HG03060 (cell line): ENCODE results near the gene B4GALT2.

Experiments used
- ATAC-seq: cut with Tn5 transposase; IDR thresholded peaks from one replicate; pipeline ENCODE4 v1.9.1; 2021; ENCODE audit warnings: low read depth, moderate number of reproducible peaks; ENCODE audit not compliant: unreplicated experiment

Gene B4GALT2

DNA sequence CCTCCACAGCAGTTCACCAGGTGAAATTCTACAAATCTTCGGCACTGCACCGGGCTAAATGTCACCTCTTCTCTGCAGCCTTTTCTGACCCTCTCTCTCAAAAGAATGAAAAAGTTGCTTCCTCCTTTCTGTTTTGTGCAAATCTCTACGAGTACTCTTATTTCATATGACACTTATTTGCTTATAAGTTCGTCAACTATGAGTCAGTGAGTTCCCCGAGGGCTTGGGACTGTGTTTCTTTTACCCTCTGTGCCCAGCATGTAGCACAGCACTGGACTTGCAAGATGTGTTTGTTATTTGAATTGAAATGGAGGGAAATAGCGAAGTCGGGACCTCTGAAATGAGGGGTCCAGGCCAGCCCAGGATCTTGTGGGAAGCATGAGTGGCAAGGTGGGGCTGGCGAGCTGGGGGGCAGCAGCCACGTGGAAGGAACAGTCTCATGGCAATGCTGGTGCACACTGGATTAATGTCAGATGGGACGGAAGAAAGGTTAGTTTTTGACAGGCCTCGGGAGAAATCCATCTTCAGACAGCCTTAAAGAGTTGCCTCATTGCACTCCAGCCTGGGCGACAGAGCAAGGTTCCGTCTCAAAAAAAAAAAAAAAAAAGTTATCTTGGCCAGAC is 46.0 kb downstream of the B4GALT2 start:
- ATAC-seq = no peak

DNA sequence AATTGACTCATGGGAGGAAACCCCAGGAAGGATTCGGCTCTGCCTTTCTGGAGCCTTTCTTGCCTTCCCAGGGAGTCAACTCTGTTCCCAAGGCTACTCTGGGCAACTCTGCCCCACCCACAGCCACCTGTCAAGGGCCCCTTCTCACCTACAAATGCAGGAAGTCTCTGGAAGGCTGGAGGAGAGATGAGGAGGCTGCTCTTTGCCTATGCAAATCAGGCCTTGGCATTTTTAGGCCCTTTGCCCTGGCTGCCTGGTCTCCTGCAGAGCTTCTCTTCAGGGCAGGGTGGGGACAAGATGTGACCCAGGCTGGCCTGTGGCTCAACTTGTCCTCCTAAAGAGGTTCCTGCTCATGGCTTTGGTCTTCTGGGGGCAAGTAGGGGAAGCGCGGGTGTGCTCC is 46.8 kb downstream of the B4GALT2 start:
- no peak for ATAC-seq

DNA sequence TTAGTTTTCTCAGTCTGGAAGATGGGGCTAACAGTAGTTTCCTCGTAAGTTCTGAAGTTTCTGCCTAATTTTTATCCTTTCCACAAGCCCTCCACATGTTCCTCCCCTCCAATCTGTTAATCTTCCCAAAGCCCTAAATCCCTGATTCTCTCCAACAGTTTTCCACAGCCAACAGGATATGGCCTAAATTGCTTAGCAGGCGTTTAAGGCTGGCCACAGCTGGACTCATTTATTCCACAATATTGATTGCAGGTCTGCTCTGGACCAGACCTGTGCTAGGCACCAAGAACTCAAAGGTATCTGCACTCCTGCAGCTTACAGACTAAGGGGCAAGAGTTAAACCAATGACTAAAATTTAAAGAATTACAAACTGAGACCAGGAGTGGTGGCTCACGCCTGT is 48.3 kb downstream of the B4GALT2 start:
- ATAC-seq = no peak

DNA sequence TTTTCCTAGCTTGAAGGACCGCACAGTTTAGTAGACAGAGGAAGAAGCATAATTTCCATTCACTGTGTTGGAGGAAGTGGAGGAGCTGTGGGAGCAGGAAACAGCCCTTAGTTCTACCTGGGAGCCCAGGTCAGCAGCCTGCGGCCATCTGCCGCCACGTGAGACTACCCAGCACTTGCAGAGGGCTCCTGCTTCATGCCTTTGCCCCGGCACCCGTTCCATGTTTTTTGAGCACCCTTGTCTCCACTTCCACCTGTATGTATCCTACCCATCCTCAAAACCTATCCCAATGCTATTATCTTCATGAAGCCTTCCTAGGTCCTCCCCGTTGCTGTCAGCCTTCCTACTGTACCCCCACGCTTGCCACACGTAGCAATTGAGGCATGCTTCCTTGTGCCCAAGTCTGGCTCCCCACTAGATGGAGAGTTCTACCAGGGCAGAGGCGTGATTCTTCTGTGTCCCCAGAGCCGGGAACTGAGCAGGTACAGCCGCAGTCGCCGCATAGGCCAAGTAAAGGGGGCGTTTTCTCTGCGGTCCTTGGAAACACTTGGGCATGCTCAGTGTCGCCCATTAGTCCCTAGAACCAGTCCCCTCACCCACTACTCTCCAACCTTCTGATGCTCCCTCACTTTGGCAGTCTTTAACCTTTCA is 50.4 kb downstream of the B4GALT2 start:
- ATAC-seq = no peak

DNA sequence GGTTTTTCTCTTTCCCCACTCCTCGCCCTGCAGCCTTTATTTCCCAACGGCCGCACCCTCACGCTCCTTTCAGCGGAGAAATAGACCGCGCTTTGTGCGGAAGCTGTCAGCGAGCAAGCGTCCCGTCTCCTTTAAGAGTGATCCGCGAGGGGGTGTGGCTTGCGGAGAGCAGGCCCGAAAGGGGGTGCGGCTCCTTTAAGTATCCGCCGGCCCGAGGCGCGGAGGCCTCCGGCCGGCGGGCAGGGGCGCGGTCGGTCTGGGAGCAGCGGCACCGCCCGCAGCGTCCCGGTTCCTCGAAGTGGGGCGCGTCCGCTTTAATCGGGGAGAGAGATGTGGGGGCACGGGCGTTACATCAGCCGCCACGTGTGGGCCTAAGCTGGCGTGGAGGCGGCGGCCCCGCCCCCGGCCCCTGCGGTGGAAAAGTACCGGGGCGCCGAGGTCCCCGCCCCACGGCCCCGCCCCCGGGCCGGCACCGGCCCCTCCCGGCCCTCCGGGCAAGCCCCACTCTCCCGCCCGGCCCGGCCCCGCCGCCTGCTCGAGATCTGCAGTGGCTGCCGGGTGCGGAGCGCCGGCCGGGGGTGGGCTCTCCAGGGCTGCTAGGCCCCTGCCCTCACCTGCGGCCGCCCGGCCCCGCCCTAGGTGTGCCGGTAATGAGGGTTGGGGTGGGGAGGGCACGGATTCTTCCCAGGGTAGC is 51.0 kb downstream of the B4GALT2 start:
- peak; percentile 58 for ATAC-seq

DNA sequence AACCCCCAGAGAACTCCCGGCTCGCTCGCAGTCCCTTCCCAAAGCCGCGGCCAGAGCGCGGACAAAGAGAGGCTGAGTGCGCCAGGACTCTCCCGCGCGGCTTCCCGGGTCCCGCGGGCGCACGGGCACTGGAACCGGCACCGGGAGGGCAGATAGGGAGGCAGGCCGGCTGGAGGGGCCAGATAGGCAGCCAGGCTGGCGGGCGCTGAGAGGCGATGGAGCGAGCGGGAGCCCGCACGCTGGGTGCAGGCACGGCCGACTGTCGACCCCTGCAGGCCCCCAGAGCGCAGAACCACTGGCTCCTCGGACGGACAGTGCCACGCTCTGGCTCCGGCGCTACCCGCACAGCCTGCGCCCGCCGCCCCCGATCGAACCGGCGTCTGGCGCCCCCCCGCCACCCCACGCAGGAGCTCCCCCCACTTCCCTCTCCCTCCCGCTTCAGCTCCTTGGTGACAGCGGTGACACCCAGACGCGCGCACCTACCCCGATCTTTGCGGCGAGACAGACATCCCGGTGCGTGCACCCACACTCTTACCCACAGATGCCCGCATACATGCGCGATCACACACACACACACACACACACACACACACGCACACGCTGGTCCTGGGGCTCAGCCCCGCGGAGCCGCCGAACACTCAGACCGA is 51.7 kb downstream of the B4GALT2 start:
- ATAC-seq = peak; percentile 10

DNA sequence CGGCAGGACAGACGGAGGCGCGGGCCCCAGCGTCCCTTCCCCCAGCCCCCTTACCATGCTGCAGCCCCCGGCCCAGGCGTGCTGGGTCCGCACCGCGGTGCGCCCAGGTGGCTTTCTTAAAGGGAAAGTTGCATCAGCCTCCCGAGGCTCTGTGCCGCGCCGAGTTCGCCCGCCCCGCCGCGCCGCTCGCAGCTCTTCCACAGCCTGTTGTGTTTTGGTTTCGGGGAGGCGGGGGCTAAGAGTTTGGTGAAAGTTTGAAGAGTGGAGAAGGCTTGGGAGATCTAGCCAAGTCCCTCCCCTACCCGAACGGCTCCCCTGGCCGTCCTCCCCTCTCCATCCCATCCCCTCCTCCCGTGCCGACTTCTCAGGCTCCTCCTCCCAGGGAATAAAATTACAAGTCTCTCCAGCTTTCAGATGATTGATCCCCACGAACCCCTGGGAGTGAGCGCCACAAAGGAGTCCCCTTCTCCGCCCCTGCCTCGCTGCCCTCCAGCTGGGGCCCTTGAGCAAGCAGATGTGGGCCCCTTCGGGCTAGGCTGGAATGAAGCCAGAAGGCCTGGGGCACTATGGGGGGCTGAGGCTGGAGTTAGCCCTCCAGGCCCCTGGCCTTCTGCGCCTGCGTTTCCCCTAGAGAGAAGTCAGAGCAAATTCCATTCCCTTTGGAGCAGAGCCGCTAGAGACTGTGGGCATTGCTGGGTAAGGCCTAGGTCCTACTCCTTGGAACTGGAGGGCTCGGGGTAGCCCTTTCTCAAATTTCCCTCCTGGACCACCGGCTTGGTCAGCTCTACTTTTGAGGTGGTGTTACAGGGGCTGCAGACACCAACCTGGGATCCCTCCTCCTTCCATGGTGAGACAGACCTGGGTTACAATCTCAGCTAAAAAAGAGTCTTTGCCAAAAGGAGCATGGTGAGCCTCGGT is 52.5 kb downstream of the B4GALT2 start, which contains the start of gene SLC6A9:
Gene SLC6A9 (minus strand): TSS at position 211 of the 918 bp plus-strand sequence. CDS start 7,185 bp downstream, outside the sequence.
- no peak for ATAC-seq

DNA sequence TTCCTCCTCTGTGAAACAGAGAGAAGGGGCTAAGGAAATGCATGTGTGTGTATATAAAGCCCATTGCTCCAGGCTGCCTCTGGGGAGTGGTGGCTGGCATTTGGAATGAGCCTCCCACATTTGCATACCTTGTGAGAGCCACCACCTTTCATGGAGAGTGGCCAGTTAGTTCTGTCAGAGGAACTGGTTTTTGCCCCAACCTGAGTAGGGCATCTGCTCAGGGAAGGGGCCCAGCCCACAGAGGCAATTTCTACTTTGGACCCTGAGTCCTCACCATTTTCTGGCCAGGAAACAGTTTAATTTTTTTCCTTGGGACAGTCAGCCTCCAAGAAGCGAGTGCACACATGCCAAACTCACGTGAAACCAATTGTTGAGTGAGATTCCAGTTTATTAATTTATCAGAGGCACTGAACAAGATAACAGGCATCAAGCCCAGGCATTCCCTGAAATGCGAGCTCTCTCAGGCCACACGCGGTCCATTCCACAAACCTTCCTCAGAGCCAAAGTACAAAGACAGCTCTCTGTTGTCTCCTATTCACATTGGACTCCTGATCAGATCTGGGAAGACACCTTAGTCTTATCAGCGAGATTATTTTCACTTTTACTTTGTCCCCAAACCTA is 53.3 kb downstream of the B4GALT2 start:
- ATAC-seq = no peak

DNA sequence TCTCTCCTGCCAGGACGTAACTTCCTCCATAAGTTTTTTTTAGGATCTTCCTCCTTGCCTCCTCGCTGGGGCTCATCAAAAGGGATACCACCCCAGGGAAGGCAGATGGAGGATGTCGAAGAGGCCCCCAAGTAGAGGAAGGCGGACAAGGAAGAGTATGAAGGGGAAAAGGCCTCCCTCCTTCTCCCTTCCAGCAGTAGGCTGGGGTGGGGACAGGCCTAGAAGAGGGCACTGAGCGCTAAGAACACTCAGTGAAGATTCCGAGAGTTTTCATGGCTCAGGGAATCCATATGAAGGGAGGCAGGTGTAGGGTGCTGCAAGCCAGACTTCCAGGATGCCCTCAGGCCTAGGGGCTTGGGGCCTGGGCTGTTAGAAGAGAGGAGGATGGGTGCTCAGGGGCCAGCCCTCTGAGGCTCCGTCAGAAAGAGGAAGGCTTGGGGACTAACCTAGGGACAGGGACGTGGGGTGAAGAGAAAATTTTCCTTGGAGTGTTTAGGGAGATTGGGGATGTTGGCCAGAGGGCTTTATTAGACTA is 54.1 kb downstream of the B4GALT2 start:
- ATAC-seq = no peak

DNA sequence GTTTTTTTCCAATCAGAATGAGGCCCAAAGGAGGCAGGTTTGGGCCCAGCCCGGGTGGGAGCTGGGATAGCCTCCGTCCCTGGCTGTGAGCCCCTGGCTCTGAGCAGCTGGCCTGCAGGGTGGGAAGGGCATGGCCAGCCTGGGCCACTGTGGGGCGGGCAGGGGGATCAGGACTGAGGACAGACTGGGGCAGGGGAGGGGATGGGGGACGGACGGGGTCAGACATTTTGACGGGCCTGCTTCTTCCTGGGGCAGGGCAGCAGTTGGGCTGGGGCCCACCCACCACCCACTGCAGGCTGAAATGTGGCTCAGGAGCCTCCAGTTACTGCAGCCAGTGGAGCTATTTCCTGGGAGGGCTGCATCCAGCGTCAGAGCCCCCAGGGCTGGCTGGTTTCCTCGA is 54.7 kb downstream of the B4GALT2 start:
- ATAC-seq = no peak

DNA sequence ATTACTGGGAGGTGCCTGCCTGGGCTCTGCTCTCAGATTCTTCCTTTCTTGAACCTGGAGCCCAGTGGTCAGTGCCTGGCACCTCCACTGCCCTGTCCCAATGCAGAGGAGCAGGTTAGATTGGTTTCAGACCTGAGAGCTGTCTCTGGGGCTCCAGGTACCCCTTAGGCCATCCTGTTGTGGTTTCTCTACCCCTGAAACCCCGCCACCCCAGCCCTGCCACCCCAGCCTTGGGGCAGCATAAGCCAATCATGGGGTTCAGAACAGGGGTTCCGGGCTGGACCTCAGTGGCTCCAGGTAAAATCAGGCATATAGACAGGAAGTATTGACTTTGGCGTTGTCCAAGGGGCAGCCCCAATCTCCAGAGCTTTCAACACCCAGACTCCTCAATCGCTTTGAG is 55.4 kb downstream of the B4GALT2 start:
- ATAC-seq = no peak

DNA sequence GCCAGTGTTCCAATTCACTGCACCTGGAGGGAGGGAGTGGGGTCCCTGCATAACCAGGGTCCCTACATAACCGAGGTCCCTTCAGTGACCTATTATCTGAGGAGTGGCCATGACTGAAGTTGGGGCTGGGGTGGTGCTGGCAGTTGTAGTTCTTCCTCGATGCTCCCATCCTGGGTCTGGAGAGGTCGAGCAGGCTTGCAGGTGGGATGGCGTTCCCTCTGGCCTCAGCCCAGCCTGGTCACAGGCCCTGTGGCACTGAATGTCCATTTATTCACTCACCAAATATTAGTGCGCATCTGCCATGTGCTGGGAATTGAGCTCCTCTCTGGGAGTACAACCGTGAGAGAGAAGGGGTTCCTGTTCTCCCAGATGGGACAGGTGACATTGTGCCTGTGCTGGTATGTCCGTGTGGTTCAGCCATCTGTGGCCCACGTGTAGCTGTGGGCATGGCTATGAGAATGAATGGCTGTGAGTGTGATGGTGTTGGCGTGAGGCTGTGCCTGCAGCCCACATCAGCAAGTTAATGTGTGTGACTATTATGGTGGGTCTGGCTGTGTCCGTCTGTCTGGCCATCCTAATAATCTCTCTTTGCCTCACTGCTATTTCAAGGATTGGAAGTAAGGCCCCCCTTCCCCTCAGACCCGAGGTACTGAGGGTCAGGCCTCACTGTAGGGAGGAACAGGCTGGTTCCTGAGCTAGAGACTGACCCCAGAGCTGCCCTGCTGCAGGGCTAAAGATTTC is 56.1 kb downstream of the B4GALT2 start:
- ATAC-seq = no peak

DNA sequence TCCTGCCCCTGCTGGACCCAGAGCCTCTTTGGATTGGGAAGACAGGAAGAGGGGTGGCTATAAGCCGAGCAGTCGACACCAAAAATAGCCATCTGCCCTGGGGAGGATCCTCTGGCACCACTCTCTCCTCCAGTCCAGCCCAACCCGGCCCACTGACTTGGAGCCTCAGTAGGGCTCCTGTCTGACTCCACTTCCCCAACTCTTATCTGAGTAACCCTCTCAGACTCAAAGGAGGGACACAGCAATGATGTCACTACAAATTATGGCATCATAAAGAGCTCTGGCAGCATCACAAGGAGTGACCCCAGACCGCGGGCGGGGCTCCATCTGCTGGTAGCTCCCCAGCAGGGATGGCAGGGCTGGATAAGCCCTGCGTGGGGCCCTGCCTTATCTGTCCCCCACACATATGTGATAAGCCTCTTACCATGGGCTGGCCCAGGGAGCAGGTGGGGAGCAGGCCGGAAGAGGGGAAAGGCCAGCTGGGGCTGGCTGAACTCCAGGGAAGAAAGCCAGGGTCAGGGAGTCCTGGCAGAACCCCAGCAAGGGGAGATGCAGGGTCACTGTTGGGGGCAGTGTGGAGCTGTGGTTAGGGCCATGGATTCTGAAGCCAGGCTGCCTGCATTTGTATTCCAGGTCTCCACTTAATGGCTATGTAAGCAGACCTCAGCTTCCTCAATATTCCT is 56.9 kb downstream of the B4GALT2 start:
- no peak for ATAC-seq

DNA sequence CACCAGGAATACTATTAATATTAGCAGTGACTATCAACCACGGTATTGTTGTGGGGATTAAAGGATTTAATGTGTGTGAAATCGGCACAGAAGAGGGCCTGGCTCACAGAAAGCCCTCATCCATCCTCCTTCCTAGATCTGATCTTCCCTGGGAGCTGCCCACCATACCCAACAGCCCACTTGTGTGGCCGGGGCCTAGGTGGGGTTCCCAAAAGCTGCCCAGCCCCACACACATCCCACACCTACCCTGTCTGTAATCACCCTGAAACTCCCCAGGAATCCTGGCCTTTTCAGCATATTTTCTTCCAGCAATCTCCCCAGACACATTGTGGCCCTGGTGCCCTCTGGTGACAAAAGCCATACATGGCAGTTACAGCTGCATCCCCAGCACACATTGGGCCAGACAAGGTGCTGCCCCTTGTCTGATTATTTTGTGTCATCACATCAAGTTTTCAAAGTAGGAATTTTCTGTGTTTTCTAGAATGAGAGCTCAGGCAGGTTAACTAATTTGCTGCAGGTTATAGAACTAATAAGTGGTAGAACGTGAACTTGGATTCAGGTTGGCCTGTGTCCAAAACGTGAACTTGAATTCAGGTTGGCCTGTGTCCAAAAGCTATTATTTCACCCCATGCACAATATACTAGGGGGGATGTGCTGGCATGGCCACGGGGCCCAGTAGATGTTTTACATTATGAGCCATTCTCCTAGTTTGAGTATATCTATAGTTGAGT is 57.6 kb downstream of the B4GALT2 start:
- ATAC-seq = no peak

DNA sequence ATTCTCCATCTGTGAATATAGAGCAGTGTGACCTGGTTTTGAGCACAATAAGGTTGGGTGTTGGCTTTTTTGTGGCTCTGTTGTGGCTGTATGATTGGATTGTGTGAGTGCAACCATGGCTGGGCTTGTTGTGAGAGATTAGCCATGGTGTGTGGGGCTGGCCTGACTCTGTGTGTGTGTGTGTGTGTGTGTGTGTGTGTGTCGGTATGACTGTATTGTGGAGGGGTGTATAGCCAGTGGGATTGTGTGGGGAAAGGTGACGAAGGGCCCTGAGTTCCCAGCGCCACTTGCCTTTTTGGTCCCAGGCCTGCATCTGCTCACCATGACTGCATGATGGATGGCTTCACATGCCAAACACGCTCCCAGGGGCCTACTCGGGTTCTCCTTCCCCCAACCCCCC is 58.1 kb downstream of the B4GALT2 start:
- ATAC-seq = no peak

DNA sequence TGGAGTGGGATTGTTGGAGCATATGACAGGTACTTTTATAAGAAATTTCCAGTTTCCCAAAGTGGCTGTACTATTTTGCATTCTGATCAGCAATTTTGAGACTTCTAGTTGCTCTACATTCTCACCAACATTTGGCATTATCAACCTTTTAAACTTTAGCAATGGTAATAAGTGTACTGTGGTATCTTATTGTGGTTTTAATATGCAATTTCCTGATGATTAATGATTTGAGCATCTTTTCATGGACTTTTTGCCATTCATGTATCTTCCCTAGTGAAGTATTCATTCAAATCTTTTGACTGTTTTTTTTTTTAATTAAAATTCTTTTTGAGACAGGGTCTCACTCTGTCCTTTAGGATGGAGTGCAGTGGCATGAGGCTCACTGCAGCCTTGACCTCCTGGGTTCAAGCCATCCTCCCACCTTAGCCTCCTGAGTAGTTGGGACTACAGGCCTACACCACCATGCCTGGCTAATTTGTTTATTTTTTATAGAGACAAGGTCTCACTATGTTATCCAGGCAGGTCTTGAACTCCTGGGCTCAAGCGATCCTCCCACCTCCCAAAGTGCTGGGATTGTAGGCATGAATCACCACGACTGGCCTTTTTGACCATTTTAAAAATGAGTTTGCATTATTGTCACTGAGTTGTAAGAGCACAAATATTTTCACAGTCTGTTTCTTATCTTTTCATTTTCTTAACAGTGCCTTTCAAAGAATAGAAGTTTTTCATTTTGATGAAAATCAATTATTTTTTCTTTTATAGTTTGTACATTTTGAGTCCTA is 60.1 kb downstream of the B4GALT2 start:
- ATAC-seq = no peak

DNA sequence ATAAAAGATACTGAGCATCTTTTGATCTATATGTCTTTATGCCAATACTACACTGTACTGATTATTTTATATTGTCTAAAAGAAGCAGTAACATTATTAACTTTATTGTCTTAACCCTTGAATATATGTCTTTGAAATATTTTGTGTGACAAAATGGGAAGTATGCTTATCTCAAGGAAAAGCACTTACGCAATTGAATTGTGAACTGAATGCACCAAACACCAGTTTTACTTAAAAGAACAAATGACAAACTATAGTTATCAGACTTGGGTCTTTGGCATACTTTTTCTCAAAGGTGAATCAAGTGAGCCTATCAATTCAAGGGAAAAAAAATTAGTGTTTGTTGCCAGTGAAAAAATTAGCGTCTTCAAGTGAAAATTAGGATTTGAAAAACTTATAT is 61.4 kb downstream of the B4GALT2 start:
- no peak for ATAC-seq
